HepG2 (cell line): ENCODE measurements around the gene TOR4A. TPM values are rescaled to one million over a fixed set of nuclear protein-coding genes. Genes with fewer than 3 reads are reported as not detected.

Experiments
- FOXA1 ChIP-seq, 2 experiments: fragments of 450-650 bp in 1 of 2; sonication (generic) in 1 of 2; formaldehyde crosslinking in 1 of 2; IDR thresholded peaks; 2 replicates each; pipeline versions ENCODE4 v1.4.0 to v1.6.1; 2016 to 2020; ENCODE audit warnings: missing genetic modification reagents in 1 of 2
- MIXL1 ChIP-seq: IDR thresholded peaks from 2 replicates; pipeline ENCODE4 v1.6.1; 2016
- NFE2 ChIP-seq: sonication (generic); formaldehyde crosslinking; IDR thresholded peaks from 2 replicates; pipeline ENCODE4 v1.4.0; 2020; ENCODE audit warnings: missing genetic modification reagents
- PTBP1 ChIP-seq: fragments of 200-400 bp; formaldehyde crosslinking; IDR thresholded peaks from 2 replicates; pipeline ENCODE4 v1.6.1; 2018; ENCODE audit warnings: low read length, low read depth; ENCODE audit not compliant: poor library complexity, severe bottlenecking
- RORA ChIP-seq: sonication (generic); formaldehyde crosslinking; IDR thresholded peaks from 2 replicates; pipeline ENCODE4 v1.5.0; 2020; ENCODE audit warnings: mild to moderate bottlenecking, missing genetic modification reagents, moderate library complexity
- SALL1 ChIP-seq: sonication (generic); formaldehyde crosslinking; IDR thresholded peaks from 2 replicates; pipeline ENCODE4 v1.8.0; 2022; ENCODE audit warnings: mild to moderate bottlenecking, missing genetic modification reagents
- ZFP82 ChIP-seq: sonication (generic); formaldehyde crosslinking; IDR thresholded peaks from 2 replicates; pipeline ENCODE4 v1.5.1; 2020; ENCODE audit warnings: mild to moderate bottlenecking, missing genetic modification reagents, borderline replicate concordance
- ZFYVE20 ChIP-seq: sonication (generic); formaldehyde crosslinking; IDR thresholded peaks from 2 replicates; pipeline ENCODE4 v1.8.0; 2023; ENCODE audit warnings: low read depth, mild to moderate bottlenecking, moderate library complexity, missing genetic modification reagents, borderline replicate concordance
- ZNF263 ChIP-seq: sonication (generic); formaldehyde crosslinking; IDR thresholded peaks from 2 replicates; pipeline ENCODE4 v1.4.0; 2020; ENCODE audit warnings: missing genetic modification reagents
- polyA plus RNA-seq, 8 experiments: library from polyadenylated mRNA; depleted of rRNA in 3 of 8; stranded (reverse) in 7 of 8; unstranded in 1 of 8; fragments of >200 nt; fragmentation: Illumina TruSeq in 4 of 8; extraction: Trizol in 4 of 8; gene quantifications; 2 replicates each; pipeline versions ENCODE4 v1.2.1 to v1.2.3, GENCODE V29; 2011 to 2016; ENCODE audit warnings: low read depth in 4 of 8, missing spikeins in 1 of 8, mixed read lengths in 1 of 8; ENCODE audit not compliant: insufficient read depth in 1 of 8
- total RNA-seq, 5 experiments: library from RNA; depleted of rRNA; stranded (reverse); fragments of >200 nt; fragmentation: Illumina TruSeq; extraction: Trizol; gene quantifications; 2 replicates each; pipeline ENCODE4 v1.2.3, GENCODE V29; 2016; ENCODE audit warnings: low read depth in 1 of 5
- TF ChIP-seq, protein P1 (sequence below): sonication (generic); formaldehyde crosslinking; IDR thresholded peaks from 2 replicates; pipeline ENCODE4 v1.9.0; 2021; ENCODE audit warnings: missing genetic modification reagents, borderline replicate concordance
- TF ChIP-seq, protein P2 (sequence below): sonication (generic); formaldehyde crosslinking; IDR thresholded peaks from 2 replicates; pipeline ENCODE4 v1.5.1; 2020; ENCODE audit warnings: mild to moderate bottlenecking, missing genetic modification reagents, borderline replicate concordance
- TF ChIP-seq, protein P3 (sequence below): sonication (generic); formaldehyde crosslinking; conservative IDR thresholded peaks from 2 replicates; pipeline ENCODE4 v1.8.0; 2022; ENCODE audit warnings: low read depth, missing genetic modification reagents
- TF ChIP-seq, protein P4 (sequence below): sonication (generic); formaldehyde crosslinking; IDR thresholded peaks from 2 replicates; pipeline ENCODE4 v1.8.0; 2022; ENCODE audit warnings: low read depth, missing genetic modification reagents
- TF ChIP-seq, protein P5 (sequence below), 2 experiments: sonication (generic) in 1 of 2; formaldehyde crosslinking in 1 of 2; IDR thresholded peaks; 2 replicates each; pipeline versions ENCODE4 v1.5.1 to v1.6.1; 2011 to 2020; ENCODE audit warnings: borderline replicate concordance in 1 of 2, low read depth in 1 of 2, low read length in 1 of 2, mild to moderate bottlenecking in 1 of 2, missing genetic modification reagents in 1 of 2, moderate library complexity in 1 of 2

The TOR4A gene
- total and polyA plus RNA-seq, 2 of the 13 experiments (the other 11 are each of a cell fraction or from before 2014, with no cell fraction given), result 11.1 to 14.2 TPM

DNA sequence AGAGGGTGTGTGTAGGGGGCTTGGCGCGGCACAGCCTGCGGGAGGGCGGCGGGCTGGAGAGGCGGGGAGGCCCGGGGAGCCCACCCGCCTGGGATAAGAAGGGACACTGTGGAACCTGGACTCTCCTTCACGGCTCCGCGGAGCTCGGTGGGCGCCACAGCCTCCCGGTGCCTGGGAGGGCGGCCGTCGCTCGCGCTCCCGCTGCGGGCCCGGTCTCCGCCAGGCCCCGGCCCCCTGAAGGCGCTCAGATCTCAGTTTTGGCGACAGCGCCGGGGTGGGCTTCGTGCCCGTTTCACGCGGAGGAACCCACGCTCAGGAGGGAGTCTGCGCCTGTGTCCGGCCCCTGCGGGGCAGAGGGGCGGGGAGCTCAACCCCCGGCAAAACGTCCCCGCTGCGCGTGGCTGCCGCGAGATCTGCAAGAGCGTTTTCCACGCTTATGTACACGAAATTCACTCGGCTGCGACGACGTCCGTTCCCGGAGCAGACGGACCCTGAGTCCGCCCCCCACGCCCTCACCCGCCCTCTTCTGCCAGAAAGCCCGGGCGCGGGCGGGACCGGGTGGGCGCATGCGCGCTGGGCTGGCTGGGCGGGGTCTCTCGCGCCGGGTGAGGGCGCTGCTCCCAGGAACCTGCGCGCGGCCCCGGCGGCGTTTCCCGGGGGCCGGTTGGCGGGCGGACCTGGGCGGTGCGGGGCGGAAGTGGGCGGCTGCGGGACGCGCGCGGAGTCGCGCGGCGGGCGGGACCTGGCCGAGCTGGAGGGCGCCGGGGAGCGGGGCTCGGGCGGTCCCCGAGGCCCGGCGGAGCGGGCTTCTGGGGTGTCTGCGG lies 22.7 kb upstream of the TOR4A start, which contains the start of gene NELFB (continued):
- TF ChIP-seq, protein P1, sequence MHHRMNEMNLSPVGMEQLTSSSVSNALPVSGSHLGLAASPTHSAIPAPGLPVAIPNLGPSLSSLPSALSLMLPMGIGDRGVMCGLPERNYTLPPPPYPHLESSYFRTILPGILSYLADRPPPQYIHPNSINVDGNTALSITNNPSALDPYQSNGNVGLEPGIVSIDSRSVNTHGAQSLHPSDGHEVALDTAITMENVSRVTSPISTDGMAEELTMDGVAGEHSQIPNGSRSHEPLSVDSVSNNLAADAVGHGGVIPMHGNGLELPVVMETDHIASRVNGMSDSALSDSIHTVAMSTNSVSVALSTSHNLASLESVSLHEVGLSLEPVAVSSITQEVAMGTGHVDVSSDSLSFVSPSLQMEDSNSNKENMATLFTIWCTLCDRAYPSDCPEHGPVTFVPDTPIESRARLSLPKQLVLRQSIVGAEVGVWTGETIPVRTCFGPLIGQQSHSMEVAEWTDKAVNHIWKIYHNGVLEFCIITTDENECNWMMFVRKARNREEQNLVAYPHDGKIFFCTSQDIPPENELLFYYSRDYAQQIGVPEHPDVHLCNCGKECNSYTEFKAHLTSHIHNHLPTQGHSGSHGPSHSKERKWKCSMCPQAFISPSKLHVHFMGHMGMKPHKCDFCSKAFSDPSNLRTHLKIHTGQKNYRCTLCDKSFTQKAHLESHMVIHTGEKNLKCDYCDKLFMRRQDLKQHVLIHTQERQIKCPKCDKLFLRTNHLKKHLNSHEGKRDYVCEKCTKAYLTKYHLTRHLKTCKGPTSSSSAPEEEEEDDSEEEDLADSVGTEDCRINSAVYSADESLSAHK (CRISPR knock-in tag), result no peak
- TF ChIP-seq FOXA1 (IDR thresholded peaks at IDR 0.05) (no peak), FOXA1 (CRISPR knock-in tag; IDR thresholded peaks at IDR 0.05) (peak; percentile 55), SALL1 (peak; percentile 72), PTBP1 (no peak), ZNF263 (CRISPR knock-in tag) (no peak), RORA (no peak), MIXL1 (no peak), ZFYVE20 (CRISPR knock-in tag) (no peak), ZFP82 (CRISPR knock-in tag) (no peak), NFE2 (CRISPR knock-in tag) (no peak)
- TF ChIP-seq, protein P2, sequence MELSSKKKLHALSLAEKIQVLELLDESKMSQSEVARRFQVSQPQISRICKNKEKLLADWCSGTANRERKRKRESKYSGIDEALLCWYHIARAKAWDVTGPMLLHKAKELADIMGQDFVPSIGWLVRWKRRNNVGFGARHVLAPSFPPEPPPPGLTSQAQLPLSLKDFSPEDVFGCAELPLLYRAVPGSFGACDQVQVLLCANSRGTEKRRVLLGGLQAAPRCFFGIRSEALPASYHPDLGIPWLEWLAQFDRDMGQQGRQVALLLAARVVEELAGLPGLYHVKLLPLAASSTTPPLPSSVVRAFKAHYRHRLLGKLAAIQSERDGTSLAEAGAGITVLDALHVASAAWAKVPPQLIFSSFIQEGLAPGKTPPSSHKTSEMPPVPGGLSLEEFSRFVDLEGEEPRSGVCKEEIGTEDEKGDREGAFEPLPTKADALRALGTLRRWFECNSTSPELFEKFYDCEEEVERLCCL (CRISPR knock-in tag), result no peak
- TF ChIP-seq, protein P3, sequence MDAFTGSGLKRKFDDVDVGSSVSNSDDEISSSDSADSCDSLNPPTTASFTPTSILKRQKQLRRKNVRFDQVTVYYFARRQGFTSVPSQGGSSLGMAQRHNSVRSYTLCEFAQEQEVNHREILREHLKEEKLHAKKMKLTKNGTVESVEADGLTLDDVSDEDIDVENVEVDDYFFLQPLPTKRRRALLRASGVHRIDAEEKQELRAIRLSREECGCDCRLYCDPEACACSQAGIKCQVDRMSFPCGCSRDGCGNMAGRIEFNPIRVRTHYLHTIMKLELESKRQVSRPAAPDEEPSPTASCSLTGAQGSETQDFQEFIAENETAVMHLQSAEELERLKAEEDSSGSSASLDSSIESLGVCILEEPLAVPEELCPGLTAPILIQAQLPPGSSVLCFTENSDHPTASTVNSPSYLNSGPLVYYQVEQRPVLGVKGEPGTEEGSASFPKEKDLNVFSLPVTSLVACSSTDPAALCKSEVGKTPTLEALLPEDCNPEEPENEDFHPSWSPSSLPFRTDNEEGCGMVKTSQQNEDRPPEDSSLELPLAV (CRISPR knock-in tag), result peak; percentile 72; the same call in 1 of the 2 replicates
- TF ChIP-seq, protein P4, sequence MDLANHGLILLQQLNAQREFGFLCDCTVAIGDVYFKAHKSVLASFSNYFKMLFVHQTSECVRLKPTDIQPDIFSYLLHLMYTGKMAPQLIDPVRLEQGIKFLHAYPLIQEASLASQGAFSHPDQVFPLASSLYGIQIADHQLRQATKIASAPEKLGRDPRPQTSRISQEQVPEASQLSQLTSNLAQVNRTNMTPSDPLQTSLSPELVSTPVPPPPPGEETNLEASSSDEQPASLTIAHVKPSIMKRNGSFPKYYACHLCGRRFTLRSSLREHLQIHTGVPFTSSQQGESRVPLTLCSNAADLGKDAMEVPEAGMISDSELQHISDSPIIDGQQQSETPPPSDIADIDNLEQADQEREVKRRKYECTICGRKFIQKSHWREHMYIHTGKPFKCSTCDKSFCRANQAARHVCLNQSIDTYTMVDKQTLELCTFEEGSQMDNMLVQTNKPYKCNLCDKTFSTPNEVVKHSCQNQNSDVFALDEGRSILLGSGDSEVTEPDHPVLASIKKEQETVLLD (CRISPR knock-in tag), result peak; percentile 89
- TF ChIP-seq, protein P5, sequence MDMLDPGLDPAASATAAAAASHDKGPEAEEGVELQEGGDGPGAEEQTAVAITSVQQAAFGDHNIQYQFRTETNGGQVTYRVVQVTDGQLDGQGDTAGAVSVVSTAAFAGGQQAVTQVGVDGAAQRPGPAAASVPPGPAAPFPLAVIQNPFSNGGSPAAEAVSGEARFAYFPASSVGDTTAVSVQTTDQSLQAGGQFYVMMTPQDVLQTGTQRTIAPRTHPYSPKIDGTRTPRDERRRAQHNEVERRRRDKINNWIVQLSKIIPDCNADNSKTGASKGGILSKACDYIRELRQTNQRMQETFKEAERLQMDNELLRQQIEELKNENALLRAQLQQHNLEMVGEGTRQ (IDR thresholded peaks at IDR 0.05; ENCODE audit: low read depth, low read length), result no peak
- TF ChIP-seq, protein P5 (CRISPR knock-in tag; IDR thresholded peaks at IDR 0.05; ENCODE audit: borderline replicate concordance), result no peak
